Gastroesophageal sphincter (tissue), 3 donors: Measurements from ENCODE around the gene REC8.

ENCODE experiments used
- POLR2A ChIP-seq, 2 donors: fragments of 450-650 bp; IDR thresholded peaks; one replicate each; pipeline ENCODE4 v1.6.1; 2017; ENCODE audit warnings: antibody characterized with exemption in 2 of 2, mild to moderate bottlenecking in 2 of 2, moderate library complexity in 1 of 2
- TF ChIP-seq, protein P1 (sequence below), 4 experiments: fragments of 200-600 bp in 2 of 4; fragments of 450-650 bp in 2 of 4; sonication (generic) in 1 of 4; IDR thresholded peaks; one replicate each; pipeline ENCODE4 v1.5.1; 2017 to 2019; ENCODE audit warnings: antibody characterized with exemption in 4 of 4, mild to moderate bottlenecking in 2 of 4, moderate library complexity in 2 of 4

DNA sequence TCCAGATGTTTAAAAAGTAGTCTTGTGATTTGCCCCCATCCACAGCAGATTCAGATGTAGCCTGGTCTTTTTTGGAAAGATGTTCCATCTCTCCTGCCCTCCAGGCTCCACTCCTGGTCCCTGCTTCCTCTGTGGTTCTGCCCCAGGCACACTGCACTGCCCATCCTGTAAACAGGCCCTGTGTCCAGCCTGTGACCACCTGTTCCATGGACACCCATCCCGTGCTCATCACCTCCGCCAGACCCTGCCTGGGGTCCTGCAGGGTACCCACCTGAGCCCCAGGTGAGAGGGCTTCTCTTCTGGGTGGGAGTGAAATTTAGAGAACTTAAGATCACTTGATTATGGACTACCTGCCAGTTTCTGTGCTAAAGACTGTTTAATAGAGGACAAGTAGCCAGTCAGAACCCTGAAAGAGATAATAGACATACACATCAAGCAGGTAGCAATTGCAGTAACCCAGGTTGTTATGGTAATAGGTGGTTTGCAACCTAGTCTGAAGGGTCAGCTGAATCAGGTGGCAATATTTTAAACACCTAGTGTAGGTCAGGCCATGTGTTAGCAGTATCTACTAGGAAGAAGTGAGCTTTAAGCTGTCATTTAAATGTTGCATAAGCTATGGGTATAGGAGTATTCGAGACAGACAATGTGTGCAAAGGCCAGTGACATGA lies 22.4 kb upstream of the REC8 start:
- TF ChIP-seq, protein P1, sequence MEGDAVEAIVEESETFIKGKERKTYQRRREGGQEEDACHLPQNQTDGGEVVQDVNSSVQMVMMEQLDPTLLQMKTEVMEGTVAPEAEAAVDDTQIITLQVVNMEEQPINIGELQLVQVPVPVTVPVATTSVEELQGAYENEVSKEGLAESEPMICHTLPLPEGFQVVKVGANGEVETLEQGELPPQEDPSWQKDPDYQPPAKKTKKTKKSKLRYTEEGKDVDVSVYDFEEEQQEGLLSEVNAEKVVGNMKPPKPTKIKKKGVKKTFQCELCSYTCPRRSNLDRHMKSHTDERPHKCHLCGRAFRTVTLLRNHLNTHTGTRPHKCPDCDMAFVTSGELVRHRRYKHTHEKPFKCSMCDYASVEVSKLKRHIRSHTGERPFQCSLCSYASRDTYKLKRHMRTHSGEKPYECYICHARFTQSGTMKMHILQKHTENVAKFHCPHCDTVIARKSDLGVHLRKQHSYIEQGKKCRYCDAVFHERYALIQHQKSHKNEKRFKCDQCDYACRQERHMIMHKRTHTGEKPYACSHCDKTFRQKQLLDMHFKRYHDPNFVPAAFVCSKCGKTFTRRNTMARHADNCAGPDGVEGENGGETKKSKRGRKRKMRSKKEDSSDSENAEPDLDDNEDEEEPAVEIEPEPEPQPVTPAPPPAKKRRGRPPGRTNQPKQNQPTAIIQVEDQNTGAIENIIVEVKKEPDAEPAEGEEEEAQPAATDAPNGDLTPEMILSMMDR (IDR thresholded peaks at IDR 0.05) = no peak
- no peak for TF ChIP-seq POLR2A (IDR thresholded peaks at IDR 0.05)
